GM12878 (cell line): Measurements from ENCODE around the gene ABCF1.

Experiments
- CTCF ChIP-seq, 3 experiments: IDR thresholded peaks in 2 of 3; conservative IDR thresholded peaks in 1 of 3; 2 replicates each; pipeline ENCODE4 v1.5.1; 2011; ENCODE audit warnings: low read depth in 3 of 3, low read length in 3 of 3, mild to moderate bottlenecking in 3 of 3, control low read depth in 2 of 3, moderate library complexity in 2 of 3, inconsistent platforms in 1 of 3, mixed read lengths in 1 of 3; ENCODE audit not compliant: control insufficient read depth in 2 of 3, insufficient read depth in 1 of 3; ENCODE audit errors: extremely low read depth in 1 of 3
- EZH2 ChIP-seq: IDR thresholded peaks from 2 replicates; pipeline ENCODE4 v1.6.1; 2012; ENCODE audit warnings: low read depth, mild to moderate bottlenecking, control low read depth, inconsistent platforms, low read length, borderline replicate concordance; ENCODE audit not compliant: control insufficient read depth
- POLR2A ChIP-seq: IDR thresholded peaks from 2 replicates; pipeline ENCODE4 v1.6.1; 2011; ENCODE audit warnings: low read depth, mild to moderate bottlenecking, low read length
- POLR2AphosphoS5 ChIP-seq: IDR thresholded peaks from 2 replicates; pipeline ENCODE4 v1.6.1; 2011; ENCODE audit warnings: mild to moderate bottlenecking, low read length, inconsistent platforms
- SIN3A ChIP-seq: IDR thresholded peaks from 2 replicates; pipeline ENCODE4 v1.6.1; 2012; ENCODE audit warnings: low read depth, low read length, improper control_type of control experiment
- ZSCAN29 ChIP-seq: fragments of 450-650 bp; IDR thresholded peaks from 2 replicates; pipeline ENCODE4 v1.6.1; 2017; ENCODE audit warnings: mild to moderate bottlenecking, moderate library complexity

- TF ChIP-seq POLR2A (no peak), SIN3A (no peak), CTCF (IDR thresholded peaks at IDR 0.05 in 2 of 3, conservative IDR thresholded peaks at IDR 0.05 in 1 of 3; ENCODE audit: control insufficient read depth in 2 of 3, extremely low read depth in 1 of 3, insufficient read depth in 1 of 3, low read depth in 3 of 3, low read length in 3 of 3) (no peak), EZH2 (no peak), POLR2AphosphoS5 (no peak), ZSCAN29 (no peak)
These were observed 23.8 kb upstream of the ABCF1 start for GRCh38 chr6:30547454-30547853.
